ENCODE results near the gene IRGC.
A peak's percentile ranks its signal among the peaks of the same experiment; 100 is the strongest.
"Not testable (repeated sequence)": the region's sequence is repeated elsewhere in the genome, so short reads cannot be mapped to it uniquely, and the experiment has no call there.

The IRGC gene

GRCh38 chr19:43715776-43716175 is at the start of gene IRGC:
Gene IRGC, plus strand, starts transcription at chr19:43716076. Its CDS starts 2,483 bp downstream, at chr19:43718559.
- DNase-seq, result no peak

GRCh38 chr19:43667126-43667875 is 48.6 kb upstream of the IRGC start:
- DNase-seq, result no peak

GRCh38 chr19:43667876-43668405 is 47.9 kb upstream of the IRGC start:
- peak; percentile 80 for DNase-seq

GRCh38 chr19:43668406-43669109 is 47.3 kb upstream of the IRGC start:
- peak; percentile 80 for DNase-seq

- no peak for DNase-seq
Observed at GRCh38 chr19:43672061-43672679, 43.7 kb upstream of the IRGC start.

GRCh38 chr19:43673637-43674036 is 42.2 kb upstream of the IRGC start:
- DNase-seq, result no peak

GRCh38 chr19:43674183-43674582 is 41.7 kb upstream of the IRGC start:
- no peak for DNase-seq

GRCh38 chr19:43674596-43674995 is 41.3 kb upstream of the IRGC start:
- DNase-seq, result no peak

GRCh38 chr19:43675269-43675879 is 40.5 kb upstream of the IRGC start:
- no peak for DNase-seq

- no peak for DNase-seq
Observed at GRCh38 chr19:43675906-43676305, 40.0 kb upstream of the IRGC start.

GRCh38 chr19:43678512-43679261 is 37.2 kb upstream of the IRGC start:
- DNase-seq, result no peak

GRCh38 chr19:43681821-43682220 is 34.1 kb upstream of the IRGC start:
- DNase-seq, result no peak

- not testable (repeated sequence) for DNase-seq
Observed at GRCh38 chr19:43682269-43682668, 33.6 kb upstream of the IRGC start.

GRCh38 chr19:43682824-43683661 is 32.8 kb upstream of the IRGC start:
- DNase-seq, result no peak

GRCh38 chr19:43683905-43684304 is 32.0 kb upstream of the IRGC start:
- DNase-seq, result no peak

- no peak for DNase-seq
Observed at GRCh38 chr19:43684326-43684725, 31.6 kb upstream of the IRGC start.

- DNase-seq, result no peak
Observed at GRCh38 chr19:43687660-43687997, 28.2 kb upstream of the IRGC start.

- no peak for DNase-seq
Observed at GRCh38 chr19:43688059-43688701, 27.7 kb upstream of the IRGC start.

GRCh38 chr19:43690444-43690843 is 25.4 kb upstream of the IRGC start:
- DNase-seq, result no peak

GRCh38 chr19:43690890-43691289 is 25.0 kb upstream of the IRGC start:
- DNase-seq, result no peak

GRCh38 chr19:43691755-43692154 is 24.1 kb upstream of the IRGC start:
- no peak for DNase-seq
